Islet of Langerhans (tissue), 1 donor: Measurements from ENCODE around the gene ARHGAP18.

Experiments
- FAIRE-seq: peaks from one replicate; lab custom pipeline; 2011; peaks lifted over from hg19 to GRCh38; lab: Jason Lieb, UNC

The ARHGAP18 gene

GRCh38 chr6:129615496-129615895, 94.5 kb downstream of the ARHGAP18 start:
- FAIRE-seq: no peak

GRCh38 chr6:129615020-129615419, 95.0 kb downstream of the ARHGAP18 start:
- no peak for FAIRE-seq

- no peak for FAIRE-seq
Observed at GRCh38 chr6:129614464-129614863, 95.5 kb downstream of the ARHGAP18 start.

- no peak for FAIRE-seq
Observed at GRCh38 chr6:129612440-129612839, 97.5 kb downstream of the ARHGAP18 start.

GRCh38 chr6:129609635-129610034, 100.3 kb downstream of the ARHGAP18 start:
- FAIRE-seq: no peak

- no peak for FAIRE-seq
Observed at GRCh38 chr6:129608886-129609537, 101.0 kb downstream of the ARHGAP18 start.

GRCh38 chr6:129607581-129608186, 102.3 kb downstream of the ARHGAP18 start:
- peak; percentile 5 for FAIRE-seq

GRCh38 chr6:129606664-129607063, 103.3 kb downstream of the ARHGAP18 start:
- FAIRE-seq: no peak

- FAIRE-seq: no peak
Observed at GRCh38 chr6:129605967-129606366, 104.0 kb downstream of the ARHGAP18 start.

GRCh38 chr6:129605095-129605494, 104.9 kb downstream of the ARHGAP18 start:
- peak; percentile 84 for FAIRE-seq

- FAIRE-seq: no peak
Observed at GRCh38 chr6:129604321-129604720, 105.7 kb downstream of the ARHGAP18 start.

- FAIRE-seq: no peak
Observed at GRCh38 chr6:129603741-129604140, 106.2 kb downstream of the ARHGAP18 start.

GRCh38 chr6:129601323-129601722, 108.7 kb downstream of the ARHGAP18 start:
- FAIRE-seq: no peak

GRCh38 chr6:129599467-129599866, 110.5 kb downstream of the ARHGAP18 start:
- no peak for FAIRE-seq

- peak; percentile 98 for FAIRE-seq
Observed at GRCh38 chr6:129598244-129599187, 111.5 kb downstream of the ARHGAP18 start.

- no peak for FAIRE-seq
Observed at GRCh38 chr6:129597023-129597713, 112.8 kb downstream of the ARHGAP18 start.

GRCh38 chr6:129596522-129596921, 113.5 kb downstream of the ARHGAP18 start:
- no peak for FAIRE-seq

- FAIRE-seq: no peak
Observed at GRCh38 chr6:129593233-129593564, 116.8 kb downstream of the ARHGAP18 start.

GRCh38 chr6:129592516-129593232, 117.3 kb downstream of the ARHGAP18 start:
- no peak for FAIRE-seq

- no peak for FAIRE-seq
Observed at GRCh38 chr6:129590408-129591022, 119.5 kb downstream of the ARHGAP18 start.

GRCh38 chr6:129586815-129587214, 123.2 kb downstream of the ARHGAP18 start:
- FAIRE-seq: no peak
